Liver (tissue), 3 donors: ENCODE results near the gene JAZF1.

ENCODE experiments used
- CTCF ChIP-seq: fragments of 150-350 bp; IDR thresholded peaks from 2 replicates; pipeline ENCODE4 v1.5.1; 2017; ENCODE audit warnings: improper control_type of control experiment, low read depth, low read length; ENCODE audit not compliant: missing input control
- SP1 ChIP-seq: IDR thresholded peaks from 2 replicates; pipeline ENCODE4 v1.6.1; 2018; ENCODE audit warnings: antibody characterized with exemption, mild to moderate bottlenecking
- donor health status: healthy.
- donor health status: healthy.

GRCh38 chr7:27900006-27900405, 280.6 kb downstream of the JAZF1 start:
- TF ChIP-seq SP1 (no peak), CTCF (no peak)
